ENCODE data around the gene FAM50A. TPM values are rescaled to one million over a fixed set of nuclear protein-coding genes. Genes with fewer than 3 reads are reported as not detected.

The FAM50A gene
- total RNA-seq, 2 experiments from 2014 or later: 39.7 to 43.7 TPM

DNA sequence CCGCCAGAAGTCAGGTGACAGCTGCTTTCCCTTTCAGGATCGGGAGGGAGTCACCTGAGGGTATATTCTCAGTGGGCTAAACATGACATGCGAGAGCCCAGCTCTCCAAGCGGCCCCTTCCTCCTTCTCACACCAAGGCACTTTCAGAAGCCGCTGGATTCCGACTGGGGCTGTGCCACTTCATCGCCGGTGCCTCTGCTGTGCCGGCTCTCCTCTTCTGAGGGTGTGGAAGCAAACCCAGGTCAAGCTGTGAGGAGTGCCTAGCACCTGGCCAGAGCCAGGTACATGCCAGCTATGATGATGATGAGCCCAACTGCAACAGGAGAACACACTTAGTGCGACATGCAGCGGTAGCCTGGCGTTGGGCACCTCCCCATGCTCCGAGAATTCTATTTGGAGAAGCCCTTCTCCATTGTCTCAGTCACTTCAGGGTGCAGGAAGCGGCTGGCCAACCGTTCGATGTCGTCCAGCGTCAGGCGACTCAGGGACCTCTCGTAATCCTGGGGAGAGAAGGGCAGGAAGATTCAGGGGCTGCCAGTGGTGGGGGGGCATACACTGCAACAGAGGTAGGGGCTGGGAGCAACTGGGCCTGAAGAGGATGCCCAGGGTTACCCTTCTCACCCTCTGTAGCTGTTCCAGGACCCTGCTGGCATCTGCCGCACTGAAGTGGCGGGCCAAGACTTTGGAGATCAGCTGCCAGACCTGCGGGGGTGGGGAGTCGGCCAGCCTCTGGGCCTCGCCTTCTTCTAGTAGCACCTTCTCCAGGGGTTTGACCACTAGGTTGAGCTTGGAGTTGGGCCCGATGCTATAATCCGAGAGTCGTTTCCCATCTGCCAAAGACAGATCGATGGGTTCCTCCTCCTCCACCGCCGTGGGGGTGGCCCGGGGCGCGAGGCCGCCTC, 41.5 kb downstream of the FAM50A start:
- Mint-ChIP-seq H3K27me3 (ENCODE audit: low read depth) (no peaks in the 10 kb centered on the region), H3K27ac (peak overlapping the region; percentile 63), H3K9me3 (no peaks in the 10 kb centered on the region), H3K36me3 (ENCODE audit: low read depth) (peaks cover 9% of the 10 kb centered on the region), H3K4me1 (ENCODE audit: low read depth) (peaks cover 28% of the 10 kb centered on the region), H3K4me3 (peak overlapping the region; percentile 69)
- CTCF ChIA-PET: interaction anchor here (1.5 kb wide), 1 partner anchor 42 kb away, joined by 3 read pairs; no protein-coding TSS in a partner anchor
- intact Hi-C loops (cut with micrococcal nuclease): no loop called here
- no peak for DNase-seq

- Mint-ChIP-seq H3K27me3 (ENCODE audit: low read depth) (no peaks in the 10 kb centered on the region), H3K36me3 (ENCODE audit: low read depth) (peaks cover 9% of the 10 kb centered on the region), H3K4me1 (ENCODE audit: low read depth) (peaks cover 31% of the 10 kb centered on the region), H3K9me3 (no peaks in the 10 kb centered on the region), H3K4me3 (peak overlapping the region; percentile 69), H3K27ac (no peak overlapping the region)
- DNase-seq: peak; percentile 50
- CTCF ChIA-PET: no interaction called here
- intact Hi-C loops (cut with micrococcal nuclease): no loop called here
These were observed 42.1 kb downstream of the FAM50A start for GRCh38 chrX:154486052-154486395.

- Mint-ChIP-seq H3K27me3 (ENCODE audit: low read depth) (no peaks in the 10 kb centered on the region), H3K36me3 (ENCODE audit: low read depth) (peaks cover 9% of the 10 kb centered on the region), H3K4me3 (peak within 1 kb of the TSS; percentile 69), H3K4me1 (ENCODE audit: low read depth) (peaks cover 34% of the 10 kb centered on the region), H3K9me3 (no peaks in the 10 kb centered on the region), H3K27ac (peak within 1 kb of the TSS; percentile 63)
- peak; percentile 39 for DNase-seq
- CTCF ChIA-PET: interaction anchor here (1.1 kb wide), 1 partner anchor 41 kb away, joined by 4 read pairs; no protein-coding TSS in a partner anchor
- intact Hi-C loops (cut with micrococcal nuclease): no loop called here
These were observed 42.7 kb downstream of the FAM50A start, which contains the start of gene UBL4A for GRCh38 chrX:154486396-154487207. Gene UBL4A, minus strand, starts transcription at chrX:154486615. Its CDS starts 31 bp downstream, at chrX:154486584.

GRCh38 chrX:154487518-154488290, 43.8 kb downstream of the FAM50A start:
- intact Hi-C loops (cut with micrococcal nuclease): no loop called here
- CTCF ChIA-PET: interaction anchor here (1.1 kb wide), 1 partner anchor 40 kb away, joined by 4 read pairs; no protein-coding TSS in a partner anchor
- Mint-ChIP-seq H3K9me3 (no peaks in the 10 kb centered on the region), H3K27me3 (ENCODE audit: low read depth) (no peaks in the 10 kb centered on the region), H3K4me1 (ENCODE audit: low read depth) (peaks cover 34% of the 10 kb centered on the region), H3K27ac (no peak overlapping the region), H3K36me3 (ENCODE audit: low read depth) (peaks cover 7% of the 10 kb centered on the region), H3K4me3 (peak overlapping the region; percentile 67)
- DNase-seq: no peak

- H3K27ac Mint-ChIP-seq: no peak overlapping the region
- CTCF ChIA-PET: no interaction called here
- intact Hi-C loops (cut with micrococcal nuclease): no loop called here
- H3K4me1 Mint-ChIP-seq (ENCODE audit: low read depth): peaks cover 30% of the 10 kb centered on the region
- H3K9me3 Mint-ChIP-seq: no peaks in the 10 kb centered on the region
- H3K36me3 Mint-ChIP-seq (ENCODE audit: low read depth): peaks cover 7% of the 10 kb centered on the region
- no peak for DNase-seq
- H3K4me3 Mint-ChIP-seq: no peak overlapping the region
- no peaks in the 10 kb centered on the region for H3K27me3 Mint-ChIP-seq (ENCODE audit: low read depth)
These were observed 44.6 kb downstream of the FAM50A start for GRCh38 chrX:154488336-154489075.

GRCh38 chrX:154489182-154489581, 45.2 kb downstream of the FAM50A start:
- no peak overlapping the region for H3K27ac Mint-ChIP-seq

DNA sequence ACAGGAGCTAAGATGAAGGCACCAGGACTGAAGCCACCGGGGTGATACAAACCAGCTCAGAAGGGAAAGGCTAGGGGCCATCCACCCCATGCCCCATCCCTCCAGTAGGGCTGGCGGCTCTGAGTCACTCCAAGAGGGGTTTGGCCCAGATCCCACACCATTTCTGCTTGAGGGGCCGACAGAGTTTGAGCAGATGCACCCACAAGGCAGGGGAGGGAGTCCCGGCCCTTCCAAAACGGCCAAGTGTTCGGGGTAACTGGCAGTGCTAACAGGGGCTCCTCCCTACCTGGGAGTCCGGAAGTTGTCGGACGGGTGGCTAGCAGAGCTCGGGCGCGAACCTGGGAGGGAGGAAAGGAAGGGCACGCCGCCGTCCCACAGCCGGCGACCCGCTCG, 46.1 kb downstream of the FAM50A start:
- Mint-ChIP-seq H3K4me3 (peak overlapping the region; percentile 83), H3K4me1 (ENCODE audit: low read depth) (peaks cover 23% of the 10 kb centered on the region), H3K9me3 (no peaks in the 10 kb centered on the region), H3K27ac (peak overlapping the region; percentile 88), H3K27me3 (ENCODE audit: low read depth) (no peaks in the 10 kb centered on the region), H3K36me3 (ENCODE audit: low read depth) (peaks cover 4% of the 10 kb centered on the region)
- CTCF ChIA-PET: interaction anchor here (0.7 to 2.3 kb wide), 6 partner anchors 36 to 354 kb away, joined by 3 to 8 read pairs (median 3); partner anchors contain the start of genes FLNA and RPL10
- intact Hi-C loops (cut with micrococcal nuclease): loop anchor here (1.0 to 2.0 kb wide), 6 partner anchors 11 to 119 kb away; partner anchors contain the start of genes ATP6AP1, FAM3A, GDI1 and LAGE3
- peak; percentile 23 for DNase-seq

More at GRCh38 chrX:154489182-154489581, 45.2 kb downstream of the FAM50A start:
- Mint-ChIP-seq H3K4me3 (peak overlapping the region; percentile 83), H3K36me3 (ENCODE audit: low read depth) (peaks cover 4% of the 10 kb centered on the region), H3K4me1 (ENCODE audit: low read depth) (peaks cover 28% of the 10 kb centered on the region), H3K9me3 (no peaks in the 10 kb centered on the region), H3K27me3 (ENCODE audit: low read depth) (no peaks in the 10 kb centered on the region)
- CTCF ChIA-PET: interaction anchor here (1.5 to 2.3 kb wide), 2 partner anchors 90 to 115 kb away, joined by 6 to 8 read pairs; partner anchors contain the start of genes FLNA and RPL10
- no peak for DNase-seq
- intact Hi-C loops (cut with micrococcal nuclease): no loop called here

DNA sequence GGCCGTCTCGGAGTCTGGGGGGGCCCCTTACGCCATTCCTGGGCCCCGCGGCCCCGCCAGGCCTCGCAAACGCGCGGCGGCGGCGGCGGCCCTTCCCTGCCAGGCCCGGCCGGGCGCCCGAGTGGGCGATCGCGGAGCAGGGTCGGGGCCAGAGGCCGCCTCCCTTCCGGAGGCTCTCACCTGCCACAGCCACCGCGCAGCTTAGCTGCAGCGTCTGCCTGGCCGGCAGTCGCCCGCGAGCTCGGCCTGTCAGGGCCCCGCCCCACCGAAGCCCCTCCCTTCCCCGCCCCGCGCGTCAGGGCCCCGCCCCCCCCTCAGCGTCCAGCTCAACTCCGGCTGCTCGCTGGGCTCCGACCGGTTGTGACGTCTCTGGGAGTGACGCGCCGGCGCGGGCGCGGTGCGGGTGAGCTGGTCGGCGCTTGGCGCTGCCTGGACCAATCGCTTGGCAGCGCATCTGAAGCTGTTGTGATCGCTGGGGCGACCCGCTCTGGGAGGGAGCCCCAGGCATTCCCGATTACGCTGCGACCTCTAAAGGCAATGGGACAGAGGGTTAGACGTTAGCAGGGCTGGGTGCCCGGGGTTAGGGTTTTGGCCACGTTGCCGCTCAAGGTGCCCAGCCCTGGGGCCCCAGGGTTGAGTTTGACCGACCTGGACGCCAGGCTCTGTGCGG, 46.6 kb downstream of the FAM50A start, which contains the start of gene SLC10A3:
TSS of gene SLC10A3 (minus strand) at position 216 of the 670 bp plus-strand sequence. CDS start 1,689 bp downstream, outside the sequence.
- Mint-ChIP-seq H3K36me3 (ENCODE audit: low read depth) (peaks cover 2% of the 10 kb centered on the region), H3K4me1 (ENCODE audit: low read depth) (peaks cover 20% of the 10 kb centered on the region), H3K9me3 (no peaks in the 10 kb centered on the region), H3K27ac (peak within 1 kb of the TSS; percentile 88), H3K4me3 (peak within 1 kb of the TSS; percentile 86), H3K27me3 (ENCODE audit: low read depth) (no peaks in the 10 kb centered on the region)
- CTCF ChIA-PET: interaction anchor here (0.7 to 2.3 kb wide), 5 partner anchors 35 to 355 kb away, joined by 3 to 8 read pairs (median 3); partner anchors contain the start of genes FLNA and RPL10
- intact Hi-C loops (cut with micrococcal nuclease): loop anchor here (1.0 to 2.0 kb wide), 6 partner anchors 11 to 119 kb away; partner anchors contain the start of genes ATP6AP1, FAM3A, GDI1 and LAGE3
- DNase-seq: peak; percentile 92

DNA sequence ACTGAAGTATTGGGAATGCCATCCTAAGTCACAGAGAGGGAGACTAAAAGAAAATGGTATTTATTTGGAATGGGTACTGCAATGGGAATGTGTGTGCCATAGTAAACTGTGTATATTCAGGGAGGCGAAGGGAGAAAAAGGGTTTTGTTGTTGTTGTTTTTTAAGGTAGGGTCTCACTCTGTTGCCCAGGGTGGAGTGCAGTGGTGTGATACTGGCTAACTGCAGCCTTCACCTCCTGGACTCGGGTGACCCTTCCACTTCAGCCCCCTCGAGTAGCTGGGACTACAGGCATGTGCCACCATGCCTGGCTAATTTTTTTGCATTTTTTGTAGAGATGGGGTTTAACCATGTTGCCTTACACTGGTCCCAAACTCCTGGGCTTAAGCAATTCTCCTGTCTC, 50.8 kb downstream of the FAM50A start:
- Mint-ChIP-seq H3K36me3 (ENCODE audit: low read depth) (no peaks in the 10 kb centered on the region), H3K9me3 (no peaks in the 10 kb centered on the region), H3K4me1 (ENCODE audit: low read depth) (peaks cover 6% of the 10 kb centered on the region), H3K4me3 (no peak overlapping the region), H3K27me3 (ENCODE audit: low read depth) (no peaks in the 10 kb centered on the region), H3K27ac (no peak overlapping the region)
- DNase-seq: no peak
- CTCF ChIA-PET: no interaction called here
- intact Hi-C loops (cut with micrococcal nuclease): no loop called here

DNA sequence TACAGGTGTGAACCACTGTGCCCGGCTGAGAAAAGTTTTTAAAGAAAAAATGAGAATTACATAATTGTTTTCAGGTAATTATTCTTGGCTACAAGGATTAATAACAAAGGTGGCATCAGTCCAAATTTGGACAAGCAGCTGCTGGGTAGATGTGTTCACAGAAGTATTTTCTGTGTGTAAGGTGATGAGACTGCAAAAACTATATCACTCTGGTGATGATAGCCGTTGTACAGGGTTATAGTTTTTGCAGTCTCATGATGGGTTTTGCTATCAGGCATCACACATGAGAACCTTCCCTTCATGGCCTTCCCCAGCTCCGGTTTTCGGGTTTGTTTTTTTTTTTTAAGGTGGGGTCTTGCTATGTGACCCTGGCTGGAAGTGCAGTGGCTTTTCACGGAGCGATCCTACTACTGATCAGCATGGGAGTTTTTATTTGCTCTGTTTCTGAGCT, 51.6 kb downstream of the FAM50A start:
- H3K27me3 Mint-ChIP-seq (ENCODE audit: low read depth): no peaks in the 10 kb centered on the region
- no peak overlapping the region for H3K4me3 Mint-ChIP-seq
- intact Hi-C loops (cut with micrococcal nuclease): no loop called here
- H3K27ac Mint-ChIP-seq: no peak overlapping the region
- no peaks in the 10 kb centered on the region for H3K9me3 Mint-ChIP-seq
- CTCF ChIA-PET: interaction anchor here (0.6 kb wide), 1 partner anchor 18 kb away, joined by 3 read pairs; no protein-coding TSS in a partner anchor
- H3K36me3 Mint-ChIP-seq (ENCODE audit: low read depth): no peaks in the 10 kb centered on the region
- DNase-seq: no peak
- H3K4me1 Mint-ChIP-seq (ENCODE audit: low read depth): peaks cover 5% of the 10 kb centered on the region
